Pancreas (tissue), 10 donors: ENCODE data around the gene GPX7. TPM values are rescaled to one million over a fixed set of nuclear protein-coding genes. Genes with fewer than 3 reads are reported as not detected.

Experiments
- ATAC-seq, 4 donors: fragments of 200-7000 bp; cut with Tn5 transposase; one replicate each; pipeline versions ENCODE4 v1.8.0 to v1.9.1; 2020; ENCODE audit warnings: mild to moderate bottlenecking in 4 of 4, moderate library complexity in 4 of 4
- DNase-seq, 6 donors: peaks; one replicate each; pipeline ENCODE4 v3.0.0-alpha.2; 2020
- FAIRE-seq: peaks from 2 replicates; lab custom pipeline; 2012; peaks lifted over from hg19 to GRCh38; lab: Jason Lieb, UNC
- H3K27ac ChIP-seq, 4 donors: fragments of 200-600 bp; sonication (generic); 1 replicate in 3 of 4; 2 replicates in 1 of 4; pipeline versions ENCODE4 v1.5.0 to v1.8.0; 2020
- H3K27me3 ChIP-seq, 4 donors: fragments of 200-600 bp; one replicate each; pipeline ENCODE4 v1.8.0; 2021
- H3K36me3 ChIP-seq, 3 donors: fragments of 200-600 bp; sonication (generic) in 1 of 3; one replicate each; pipeline versions ENCODE4 v1.5.0 to v1.8.0; 2020 to 2021
- H3K4me1 ChIP-seq, 3 donors: fragments of 200-600 bp; one replicate each; pipeline ENCODE4 v1.8.0; 2021
- H3K4me3 ChIP-seq, 4 donors: fragments of 200-600 bp; sonication (generic) in 2 of 4; one replicate each; pipeline versions ENCODE4 v1.5.0 to v1.8.0; 2020 to 2021
- H3K9me3 ChIP-seq, 4 donors: fragments of 200-600 bp; one replicate each; pipeline ENCODE4 v1.8.0; 2021
- CTCF ChIP-seq, 4 donors: fragments of 200-600 bp; sonication (generic) in 3 of 4; IDR thresholded peaks; one replicate each; pipeline versions ENCODE4 v1.5.0 to v1.8.0; 2021; ENCODE audit warnings: antibody characterized with exemption in 4 of 4
- WGBS, 2 donors: extraction: QIAGEN DNeasy Blood & Tissue Kit; methylation state at CpG; one replicate each; pipeline ENCODE4 v1.1.7; 2013; 5-methylcytosine and 5-hydroxymethylcytosine counted together
- intact Hi-C, 3 donors: fragments of 100-400 bp; cut with DNase I; formaldehyde crosslinking; loops; one replicate each; pipeline versions ENCODE4 v1.11.1 to v1.14.2; 2022
- polyA plus RNA-seq, 2 donors: library from polyadenylated mRNA; stranded (reverse); fragments of 200-250 nt; gene quantifications; one replicate each; pipeline ENCODE4 v1.2.3, GENCODE V29; 2013
- total RNA-seq, 6 donors: library from RNA; stranded (reverse); fragmentation: NEBNext Ultra II Directional in 4 of 6; extraction: Animal tissue kit (Norgen Biotek cat#: 25700) in 4 of 6; gene quantifications; one replicate each; pipeline versions ENCODE4 v1.2.1 to v1.2.4, GENCODE V29; 2021 to 2023
- donor health status: healthy with polysubstance abuse.
- donor health status: DM: no; HTN: no; CAD: no; lungs with moderate emphysema.
- donor health status: DM: no; HTN: no; CAD: no.
- donor health status: control.
- donor health status: control.
- donor health status: Bipolar disorder and iron deficiency.
- donor health status: DM: yes; HTN: yes; CAD: no.
- donor health status: DM: no; HTN: no; CAD: no.
- donor health status: DM: no; HTN: no; CAD: no.
- donor health status: DM: yes; HTN: yes; CAD: no.

Gene GPX7
- total and polyA plus RNA-seq, 8 donors: 3.4 to 14.6 (median 9.0) TPM

DNA sequence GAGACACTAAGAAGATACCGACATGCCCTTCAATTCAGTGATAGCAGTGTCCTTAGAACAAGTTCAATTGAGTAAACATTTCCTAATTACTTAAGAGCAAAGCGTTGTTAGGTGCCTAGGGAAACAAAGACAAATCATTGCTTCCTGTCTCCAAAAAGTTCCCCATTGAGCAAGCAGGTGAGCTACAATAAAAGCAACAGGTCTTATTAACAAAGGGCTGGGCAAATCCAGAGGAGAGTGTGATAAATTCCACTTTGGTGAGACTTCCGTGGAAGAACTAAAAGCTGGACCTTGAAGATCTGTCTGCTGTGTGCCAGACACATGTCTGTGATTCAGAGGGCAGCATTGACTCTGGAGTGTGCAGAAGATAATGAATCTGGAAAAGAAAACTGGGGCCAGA is 47.4 kb upstream of the GPX7 start:
- Histone ChIP-seq H3K4me3 (no peak overlapping the region), H3K4me1 (peaks cover 13 to 17% (median 13%) of the 10 kb centered on the region in 3 donors), H3K9me3 (no peaks in the 10 kb centered on the region), H3K36me3 (no peaks in the 10 kb centered on the region), H3K27ac (no peak overlapping the region), H3K27me3 (no peaks in the 10 kb centered on the region)
- ATAC-seq: no peak
- TF ChIP-seq CTCF (IDR thresholded peaks at IDR 0.05): no peak
- 23 to 27% methylated on average over 3 of the region's 3 CpGs for WGBS, 2 donors
- FAIRE-seq: no peak
- intact Hi-C loops: no loop called here
- no peak for DNase-seq

- DNase-seq (no peak), FAIRE-seq (no peak), ATAC-seq (no peak)
- TF ChIP-seq CTCF (IDR thresholded peaks at IDR 0.05): no peak
- no peaks in the 10 kb centered on the region for H3K9me3 ChIP-seq
- H3K4me1 ChIP-seq: peaks cover 0 to 5% (median 0%) of the 10 kb centered on the region in 3 donors
- intact Hi-C loops: no loop called here
- H3K4me3 ChIP-seq: no peak overlapping the region
- no peaks in the 10 kb centered on the region for H3K36me3 ChIP-seq
- no peak overlapping the region for H3K27ac ChIP-seq
- no peaks in the 10 kb centered on the region for H3K27me3 ChIP-seq
- WGBS, 2 donors: 77 to 79% methylated on average over 4 of the region's 4 CpGs
Observed at GRCh38 chr1:52556641-52557360, 45.4 kb upstream of the GPX7 start.

GRCh38 chr1:52558941-52559340 is 43.2 kb upstream of the GPX7 start:
- no peak overlapping the region for H3K27ac ChIP-seq
- no peaks in the 10 kb centered on the region for H3K9me3 ChIP-seq
- 62 to 66% methylated on average over 2 of the region's 2 CpGs for WGBS, 2 donors
- H3K4me1 ChIP-seq: peaks cover 0 to 3% (median 0%) of the 10 kb centered on the region in 3 donors
- H3K36me3 ChIP-seq: no peaks in the 10 kb centered on the region
- H3K27me3 ChIP-seq: no peaks in the 10 kb centered on the region
- FAIRE-seq (no peak), DNase-seq (no peak), ATAC-seq (no peak)
- no peak overlapping the region for H3K4me3 ChIP-seq
- intact Hi-C loops: no loop called here
- no peak for TF ChIP-seq CTCF (IDR thresholded peaks at IDR 0.05)

DNA sequence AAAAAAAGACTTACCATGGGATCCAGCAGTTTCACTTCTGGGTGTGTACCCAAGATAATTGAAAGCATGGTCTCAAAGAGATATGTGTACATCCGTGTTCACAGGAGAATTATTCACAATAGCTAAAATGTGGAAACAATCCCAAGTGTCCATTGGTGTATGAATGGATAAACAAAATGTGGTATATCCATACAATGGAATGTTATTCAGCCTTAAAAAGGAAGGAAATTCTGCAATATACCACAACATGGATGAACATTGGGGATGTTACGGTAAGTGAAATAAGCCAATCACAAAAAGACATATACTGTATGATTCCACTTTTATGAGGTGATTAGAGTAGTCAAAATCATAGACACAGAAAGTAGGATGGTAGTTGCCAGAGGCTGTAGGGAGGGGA is 42.3 kb upstream of the GPX7 start:
- no peak overlapping the region for H3K27ac ChIP-seq
- intact Hi-C loops: no loop called here
- no peaks in the 10 kb centered on the region for H3K4me1 ChIP-seq
- no peak for DNase-seq
- no peak overlapping the region for H3K4me3 ChIP-seq
- no peak for TF ChIP-seq CTCF (IDR thresholded peaks at IDR 0.05)
- ATAC-seq: no peak
- no peaks in the 10 kb centered on the region for H3K36me3 ChIP-seq
- H3K27me3 ChIP-seq: no peaks in the 10 kb centered on the region
- 86 to 91% methylated on average over 2 of the region's 2 CpGs for WGBS, 2 donors
- FAIRE-seq: no peak
- H3K9me3 ChIP-seq: no peaks in the 10 kb centered on the region

GRCh38 chr1:52562766-52563165 is 39.4 kb upstream of the GPX7 start:
- no peak overlapping the region for H3K27ac ChIP-seq
- no peaks in the 10 kb centered on the region for H3K9me3 ChIP-seq
- DNase-seq (no peak), ATAC-seq (no peak), FAIRE-seq (no peak)
- H3K27me3 ChIP-seq: no peaks in the 10 kb centered on the region
- no peak for TF ChIP-seq CTCF (IDR thresholded peaks at IDR 0.05)
- intact Hi-C loops: no loop called here
- WGBS, 2 donors: 70 to 81% methylated on average over 3 of the region's 3 CpGs
- H3K4me3 ChIP-seq: no peak overlapping the region
- H3K36me3 ChIP-seq: no peaks in the 10 kb centered on the region
- H3K4me1 ChIP-seq: no peaks in the 10 kb centered on the region
